HUES64 (cell line): ENCODE results near the gene FXR1.

Experiments
- H3K27ac ChIP-seq: 2 replicates; pipeline ENCODE4 v1.7.0; 2013; ENCODE audit warnings: low read depth, low read length, inconsistent platforms
- H3K27me3 ChIP-seq: 2 replicates; pipeline ENCODE4 v1.6.1; 2013; ENCODE audit warnings: mild to moderate bottlenecking, low read length; ENCODE audit not compliant: insufficient read depth
- H3K36me3 ChIP-seq: 2 replicates; pipeline ENCODE4 v1.6.1; 2013; ENCODE audit warnings: mild to moderate bottlenecking, low read length; ENCODE audit not compliant: insufficient read depth
- H3K4me1 ChIP-seq: 2 replicates; pipeline ENCODE4 v1.6.1; 2013; ENCODE audit warnings: mild to moderate bottlenecking, low read length, moderate library complexity; ENCODE audit not compliant: insufficient read depth
- H3K4me3 ChIP-seq: 2 replicates; pipeline ENCODE4 v1.5.1; 2013; ENCODE audit warnings: mild to moderate bottlenecking, low read length, moderate library complexity
- H3K9ac ChIP-seq: 2 replicates; pipeline ENCODE4 v1.6.1; 2013; ENCODE audit warnings: mild to moderate bottlenecking, low read depth, low read length
- H3K9me3 ChIP-seq: 2 replicates; pipeline ENCODE4 v1.6.1; 2013; ENCODE audit warnings: low read depth, low read length; ENCODE audit not compliant: insufficient read depth
- WGBS: fragments of 150-250, 120-280 bp; methylation state at CpG from one replicate; pipeline ENCODE4 v1.1.7; 2013; ENCODE audit warnings: missing lambda C conversion rate; 5-methylcytosine and 5-hydroxymethylcytosine counted together

Gene FXR1

GRCh38 chr3:180940826-180941225 lies 28.4 kb downstream of the FXR1 start:
- WGBS = 97% methylated on average over 3 of the region's 5 CpGs
- H3K27me3 ChIP-seq = no peaks in the 10 kb centered on the region
- no peak overlapping the region for H3K9ac ChIP-seq
- no peak overlapping the region for H3K27ac ChIP-seq
- no peaks in the 10 kb centered on the region for H3K9me3 ChIP-seq
- H3K4me3 ChIP-seq = no peak overlapping the region
- H3K36me3 ChIP-seq = peaks cover 86% of the 10 kb centered on the region
- H3K4me1 ChIP-seq = no peaks in the 10 kb centered on the region

DNA sequence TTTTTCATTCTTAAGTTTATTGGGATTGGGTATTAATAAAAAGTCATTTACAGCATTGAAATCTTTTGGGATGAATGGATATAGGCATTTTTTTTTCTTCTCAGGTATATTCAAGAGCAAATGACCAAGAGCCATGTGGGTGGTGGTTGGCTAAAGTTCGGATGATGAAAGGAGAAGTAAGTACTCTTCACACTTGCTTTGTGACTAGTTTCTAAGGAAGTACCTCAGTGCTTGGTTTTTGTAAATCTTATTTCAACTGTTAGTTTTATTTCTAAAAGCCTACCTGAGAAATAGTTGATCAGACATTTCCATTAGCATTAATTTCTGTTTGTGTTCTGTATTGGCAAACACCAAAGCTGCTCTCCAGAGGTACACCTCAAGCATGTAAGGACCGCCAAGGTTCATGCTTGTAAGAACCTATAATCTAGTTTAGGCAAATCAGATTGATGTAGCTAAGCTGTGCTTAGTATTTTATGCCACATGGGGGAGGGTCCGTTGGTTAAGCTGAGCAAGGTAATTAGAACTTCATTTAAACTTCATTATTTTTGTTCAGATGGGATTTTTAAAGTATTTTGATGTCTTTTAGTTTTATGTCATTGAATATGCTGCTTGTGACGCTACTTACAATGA lies 35.4 kb downstream of the FXR1 start:
- H3K9ac ChIP-seq = no peak overlapping the region
- H3K27me3 ChIP-seq = no peaks in the 10 kb centered on the region
- H3K27ac ChIP-seq = no peak overlapping the region
- H3K4me3 ChIP-seq = no peak overlapping the region
- WGBS = 82% methylated on average over 4 of the region's 4 CpGs
- H3K36me3 ChIP-seq = peaks cover 91% of the 10 kb centered on the region
- H3K4me1 ChIP-seq = no peaks in the 10 kb centered on the region
- no peaks in the 10 kb centered on the region for H3K9me3 ChIP-seq

- Histone ChIP-seq H3K4me3 (no peak overlapping the region), H3K27me3 (no peaks in the 10 kb centered on the region), H3K9ac (no peak overlapping the region), H3K36me3 (peaks cover 100% of the 10 kb centered on the region), H3K9me3 (no peaks in the 10 kb centered on the region), H3K4me1 (no peaks in the 10 kb centered on the region), H3K27ac (no peak overlapping the region)
- no CpG with 5 or more reads among the region's 1 CpG for WGBS
These were observed 47.2 kb downstream of the FXR1 start for GRCh38 chr3:180959691-180960090.

DNA sequence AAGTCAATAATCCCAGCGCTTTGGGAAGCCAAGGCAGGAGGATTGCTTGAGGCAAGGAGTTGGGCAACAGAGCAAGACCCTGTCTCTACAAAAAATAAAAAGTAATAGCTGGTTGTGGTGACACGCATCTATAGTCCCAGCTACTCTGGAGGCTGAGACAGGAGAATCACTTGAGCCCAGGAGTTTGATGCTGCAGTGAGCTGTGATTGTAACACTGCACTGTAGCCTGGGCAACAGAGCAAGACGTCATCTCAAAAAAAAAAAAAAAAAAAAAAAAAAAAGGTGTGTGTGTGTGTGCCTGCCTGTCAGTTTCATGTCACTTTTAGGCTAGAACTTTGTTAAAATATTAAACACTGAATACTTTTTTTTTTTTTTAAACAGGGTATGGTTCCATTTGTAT lies 48.6 kb downstream of the FXR1 start:
- H3K9ac ChIP-seq = no peak overlapping the region
- H3K36me3 ChIP-seq = peaks cover 100% of the 10 kb centered on the region
- WGBS = 91% methylated on average over 3 of the region's 3 CpGs
- H3K9me3 ChIP-seq = no peaks in the 10 kb centered on the region
- no peaks in the 10 kb centered on the region for H3K4me1 ChIP-seq
- no peaks in the 10 kb centered on the region for H3K27me3 ChIP-seq
- no peak overlapping the region for H3K27ac ChIP-seq
- no peak overlapping the region for H3K4me3 ChIP-seq

DNA sequence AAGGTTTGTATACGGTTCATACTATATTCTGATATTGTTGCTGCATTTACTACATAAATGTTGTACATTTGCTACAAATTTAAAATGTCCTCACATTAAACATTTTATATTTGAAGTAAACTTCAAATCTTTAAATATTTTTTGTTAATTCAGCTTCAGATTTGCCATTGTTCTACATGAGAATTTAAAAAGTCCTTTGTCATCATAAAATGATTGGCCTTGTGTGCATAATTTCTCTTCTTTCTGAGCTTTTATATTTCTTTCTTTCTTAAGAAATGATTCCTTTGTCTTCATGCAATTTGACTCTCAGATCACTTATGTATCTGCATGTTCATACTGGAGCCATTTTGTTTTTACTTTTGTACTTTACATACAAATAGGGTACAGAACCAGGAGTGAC lies 49.1 kb downstream of the FXR1 start:
- Histone ChIP-seq H3K27me3 (no peaks in the 10 kb centered on the region), H3K9me3 (no peaks in the 10 kb centered on the region), H3K9ac (no peak overlapping the region), H3K27ac (no peak overlapping the region), H3K4me3 (no peak overlapping the region), H3K36me3 (peaks cover 100% of the 10 kb centered on the region), H3K4me1 (no peaks in the 10 kb centered on the region)
- WGBS = no CpG with 5 or more reads among the region's 1 CpG

GRCh38 chr3:180962530-180962929 lies 50.1 kb downstream of the FXR1 start:
- Histone ChIP-seq H3K27me3 (no peaks in the 10 kb centered on the region), H3K9ac (no peak overlapping the region), H3K27ac (no peak overlapping the region), H3K4me3 (no peak overlapping the region), H3K9me3 (no peaks in the 10 kb centered on the region), H3K36me3 (peaks cover 100% of the 10 kb centered on the region), H3K4me1 (no peaks in the 10 kb centered on the region)
- 100% methylated on average over 1 of the region's 1 CpG for WGBS

- no peaks in the 10 kb centered on the region for H3K4me1 ChIP-seq
- WGBS = 97% methylated on average over 6 of the region's 6 CpGs
- H3K9me3 ChIP-seq = no peaks in the 10 kb centered on the region
- peaks cover 100% of the 10 kb centered on the region for H3K36me3 ChIP-seq
- H3K27ac ChIP-seq = no peak overlapping the region
- no peak overlapping the region for H3K4me3 ChIP-seq
- H3K27me3 ChIP-seq = no peaks in the 10 kb centered on the region
- H3K9ac ChIP-seq = no peak overlapping the region
These were observed 58.5 kb downstream of the FXR1 start for GRCh38 chr3:180970931-180971330.

GRCh38 chr3:180973543-180973942 lies 61.1 kb downstream of the FXR1 start:
- H3K9ac ChIP-seq = no peak overlapping the region
- H3K4me1 ChIP-seq = no peaks in the 10 kb centered on the region
- no peaks in the 10 kb centered on the region for H3K9me3 ChIP-seq
- H3K27me3 ChIP-seq = no peaks in the 10 kb centered on the region
- H3K27ac ChIP-seq = no peak overlapping the region
- 100% methylated on average over 1 of the region's 2 CpGs for WGBS
- no peak overlapping the region for H3K4me3 ChIP-seq
- H3K36me3 ChIP-seq = peaks cover 100% of the 10 kb centered on the region

DNA sequence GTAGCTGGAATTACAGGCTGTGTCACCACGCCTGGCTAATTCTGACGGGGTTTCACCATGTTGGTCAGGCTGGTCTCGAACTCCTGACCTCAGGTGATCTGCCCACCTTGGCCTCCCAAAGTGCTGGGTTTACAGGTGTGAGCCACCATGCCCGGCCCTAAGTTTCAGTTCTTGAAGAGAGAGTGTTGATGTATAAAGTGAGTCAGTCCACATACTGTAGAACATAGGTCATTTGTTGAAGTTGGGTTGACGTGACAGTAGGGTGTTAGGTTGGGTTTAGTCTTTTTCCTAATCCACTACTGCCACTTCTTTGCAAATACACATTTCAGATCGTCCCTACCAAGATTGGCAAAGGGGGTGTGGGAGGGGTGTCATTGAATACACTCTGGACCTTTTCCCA lies 61.8 kb downstream of the FXR1 start:
- no peaks in the 10 kb centered on the region for H3K4me1 ChIP-seq
- 97% methylated on average over 5 of the region's 6 CpGs for WGBS
- no peak overlapping the region for H3K4me3 ChIP-seq
- H3K9me3 ChIP-seq = no peaks in the 10 kb centered on the region
- H3K27me3 ChIP-seq = no peaks in the 10 kb centered on the region
- no peak overlapping the region for H3K27ac ChIP-seq
- no peak overlapping the region for H3K9ac ChIP-seq
- peaks cover 100% of the 10 kb centered on the region for H3K36me3 ChIP-seq

GRCh38 chr3:180977498-180977897 lies 65.0 kb downstream of the FXR1 start:
- Histone ChIP-seq H3K27ac (no peak overlapping the region), H3K27me3 (no peaks in the 10 kb centered on the region), H3K4me3 (no peak overlapping the region), H3K36me3 (peaks cover 73% of the 10 kb centered on the region), H3K9me3 (no peaks in the 10 kb centered on the region), H3K4me1 (no peaks in the 10 kb centered on the region), H3K9ac (no peak overlapping the region)

GRCh38 chr3:180979961-180980360 lies 67.5 kb downstream of the FXR1 start:
- Histone ChIP-seq H3K4me3 (no peak overlapping the region), H3K4me1 (no peaks in the 10 kb centered on the region), H3K9ac (no peak overlapping the region), H3K9me3 (no peaks in the 10 kb centered on the region), H3K27ac (no peak overlapping the region), H3K36me3 (peaks cover 68% of the 10 kb centered on the region), H3K27me3 (no peaks in the 10 kb centered on the region)

DNA sequence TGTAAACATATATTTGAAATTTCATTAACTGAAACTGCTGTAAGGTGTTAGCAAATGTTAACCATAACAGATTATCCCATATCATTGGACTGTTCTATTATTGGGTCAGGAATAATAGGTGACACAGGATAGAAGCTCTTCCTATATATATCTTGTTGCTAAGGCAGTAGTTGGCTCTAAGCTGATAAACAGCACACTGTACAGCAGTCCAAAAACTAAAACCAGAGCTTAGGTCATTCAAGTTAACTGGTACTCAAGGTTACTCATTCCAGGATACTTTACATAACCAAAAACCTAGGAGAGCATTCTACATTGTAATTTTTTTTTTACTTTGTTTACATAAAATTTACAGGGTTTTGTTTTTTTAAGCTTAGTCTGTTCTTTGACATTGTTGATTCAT lies 68.1 kb downstream of the FXR1 start:
- Histone ChIP-seq H3K27me3 (no peaks in the 10 kb centered on the region), H3K4me1 (no peaks in the 10 kb centered on the region), H3K36me3 (peaks cover 68% of the 10 kb centered on the region), H3K9ac (no peak overlapping the region), H3K4me3 (no peak overlapping the region), H3K27ac (no peak overlapping the region), H3K9me3 (no peaks in the 10 kb centered on the region)
